COR-L47 (cell line): Measurements from ENCODE around the gene TWSG1.
"Not testable (repeated sequence)": the region's sequence is repeated elsewhere in the genome, so short reads cannot be mapped to it uniquely, and the experiment has no call there.

Source experiments
- DNase-seq: peaks from one replicate; lab custom pipeline; 2025; lab: John Stamatoyannopoulos, UW

Gene TWSG1

GRCh38 chr18:9335697-9336045 lies 1.1 kb downstream of the TWSG1 start:
- DNase-seq: no peak

- no peak for DNase-seq
Observed at GRCh38 chr18:9336827-9337226, 2.3 kb downstream of the TWSG1 start.

GRCh38 chr18:9337873-9338272 lies 3.3 kb downstream of the TWSG1 start:
- DNase-seq: no peak

- DNase-seq: no peak
Observed at GRCh38 chr18:9340472-9340871, 5.9 kb downstream of the TWSG1 start.

GRCh38 chr18:9343577-9343976 lies 9.0 kb downstream of the TWSG1 start:
- no peak for DNase-seq

GRCh38 chr18:9346775-9347174 lies 12.2 kb downstream of the TWSG1 start:
- DNase-seq: no peak

- DNase-seq: no peak
Observed at GRCh38 chr18:9348079-9348671, 13.6 kb downstream of the TWSG1 start.

GRCh38 chr18:9348766-9349165 lies 14.2 kb downstream of the TWSG1 start:
- DNase-seq: no peak

GRCh38 chr18:9353596-9353995 lies 19.0 kb downstream of the TWSG1 start:
- DNase-seq: no peak

- DNase-seq: no peak
Observed at GRCh38 chr18:9354256-9354655, 19.7 kb downstream of the TWSG1 start.

GRCh38 chr18:9356976-9357375 lies 22.4 kb downstream of the TWSG1 start:
- no peak for DNase-seq

- no peak for DNase-seq
Observed at GRCh38 chr18:9359796-9360195, 25.2 kb downstream of the TWSG1 start.

GRCh38 chr18:9361191-9361590 lies 26.6 kb downstream of the TWSG1 start:
- no peak for DNase-seq

GRCh38 chr18:9362869-9363268 lies 28.3 kb downstream of the TWSG1 start:
- no peak for DNase-seq

- DNase-seq: no peak
Observed at GRCh38 chr18:9364242-9364641, 29.7 kb downstream of the TWSG1 start.

- DNase-seq: no peak
Observed at GRCh38 chr18:9365406-9365805, 30.8 kb downstream of the TWSG1 start.

- no peak for DNase-seq
Observed at GRCh38 chr18:9366126-9366714, 31.6 kb downstream of the TWSG1 start.

GRCh38 chr18:9373254-9373653 lies 38.7 kb downstream of the TWSG1 start:
- not testable (repeated sequence) for DNase-seq

GRCh38 chr18:9379118-9379517 lies 44.5 kb downstream of the TWSG1 start:
- DNase-seq: no peak

GRCh38 chr18:9380101-9380500 lies 45.5 kb downstream of the TWSG1 start:
- no peak for DNase-seq

GRCh38 chr18:9380621-9381395 lies 46.2 kb downstream of the TWSG1 start:
- DNase-seq: peak; percentile 99

GRCh38 chr18:9386879-9387278 lies 52.3 kb downstream of the TWSG1 start:
- no peak for DNase-seq

- no peak for DNase-seq
Observed at GRCh38 chr18:9387891-9388290, 53.3 kb downstream of the TWSG1 start.

GRCh38 chr18:9389706-9390105 lies 55.1 kb downstream of the TWSG1 start:
- no peak for DNase-seq
